Measurements from ENCODE around the gene KIF2B.

The KIF2B gene

GRCh38 chr17:53822764-53823163 is at the start of gene KIF2B:
Gene KIF2B, plus strand, starts transcription at chr17:53822927. Its CDS starts 107 bp downstream, at chr17:53823034.
- TF ChIP-seq CTCF (IDR thresholded peaks at IDR 0.05; ENCODE audit: control insufficient read depth, extremely low read depth, insufficient read depth): no peak
- no peak within 1 kb of the TSS for H3K4me3 ChIP-seq (ENCODE audit: low read depth, low read length)

GRCh38 chr17:53780320-53780719 is 42.4 kb upstream of the KIF2B start:
- no peak for TF ChIP-seq CTCF (IDR thresholded peaks at IDR 0.05; ENCODE audit: control insufficient read depth, extremely low read depth, insufficient read depth)
- no peak overlapping the region for H3K4me3 ChIP-seq (ENCODE audit: low read depth, low read length)
- no peak for DNase-seq (ENCODE audit: low read depth)

More at GRCh38 chr17:53822764-53823163, at the start of gene KIF2B:
- no peak for DNase-seq (ENCODE audit: low read depth)

- no peak for DNase-seq (ENCODE audit: low read depth)
- H3K4me3 ChIP-seq (ENCODE audit: low read depth, low read length): no peak overlapping the region
- no peak for TF ChIP-seq CTCF (IDR thresholded peaks at IDR 0.05; ENCODE audit: control insufficient read depth, extremely low read depth, insufficient read depth)
Observed at GRCh38 chr17:53791551-53791950, 31.2 kb upstream of the KIF2B start.

- no peak for DNase-seq (ENCODE audit: low read depth)
- no peak for TF ChIP-seq CTCF (IDR thresholded peaks at IDR 0.05; ENCODE audit: control insufficient read depth, extremely low read depth, insufficient read depth)
- H3K4me3 ChIP-seq (ENCODE audit: low read depth, low read length): no peak overlapping the region
Observed at GRCh38 chr17:53792451-53792850, 30.3 kb upstream of the KIF2B start.

GRCh38 chr17:53792997-53793396 is 29.7 kb upstream of the KIF2B start:
- no peak for DNase-seq (ENCODE audit: low read depth)
- H3K4me3 ChIP-seq (ENCODE audit: low read depth, low read length): no peak overlapping the region
- no peak for TF ChIP-seq CTCF (IDR thresholded peaks at IDR 0.05; ENCODE audit: control insufficient read depth, extremely low read depth, insufficient read depth)

- no peak for TF ChIP-seq CTCF (IDR thresholded peaks at IDR 0.05; ENCODE audit: control insufficient read depth, extremely low read depth, insufficient read depth)
- DNase-seq (ENCODE audit: low read depth): no peak
- H3K4me3 ChIP-seq (ENCODE audit: low read depth, low read length): no peak overlapping the region
Observed at GRCh38 chr17:53794875-53795274, 27.9 kb upstream of the KIF2B start.

GRCh38 chr17:53796642-53797041 is 26.1 kb upstream of the KIF2B start:
- DNase-seq (ENCODE audit: low read depth): no peak
- no peak for TF ChIP-seq CTCF (IDR thresholded peaks at IDR 0.05; ENCODE audit: control insufficient read depth, extremely low read depth, insufficient read depth)

More at GRCh38 chr17:53796642-53797041, 26.1 kb upstream of the KIF2B start:
- H3K4me3 ChIP-seq (ENCODE audit: low read depth, low read length): no peak overlapping the region
